Dermis blood vessel endothelial cell (primary cell): ENCODE data around the gene TMEM169. TPM values are rescaled to one million over a fixed set of nuclear protein-coding genes. Genes with fewer than 3 reads are reported as not detected.

ENCODE experiments used
- DNase-seq: peaks from one replicate; pipeline ENCODE4 v3.0.0; 2010
- total RNA-seq: library from RNA; depleted of rRNA; stranded (reverse); fragments of >200 nt; gene quantifications from 2 replicates; pipeline ENCODE4 v1.2.3, GENCODE V29; 2014

The TMEM169 gene, protein sequence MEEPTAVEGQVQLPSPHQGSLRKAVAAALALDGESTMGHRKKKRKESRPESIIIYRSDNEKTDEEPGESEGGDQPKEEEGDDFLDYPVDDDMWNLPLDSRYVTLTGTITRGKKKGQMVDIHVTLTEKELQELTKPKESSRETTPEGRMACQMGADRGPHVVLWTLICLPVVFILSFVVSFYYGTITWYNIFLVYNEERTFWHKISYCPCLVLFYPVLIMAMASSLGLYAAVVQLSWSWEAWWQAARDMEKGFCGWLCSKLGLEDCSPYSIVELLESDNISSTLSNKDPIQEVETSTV
- 0.37 and 0.85 TPM in 2 replicates for total RNA-seq

DNA sequence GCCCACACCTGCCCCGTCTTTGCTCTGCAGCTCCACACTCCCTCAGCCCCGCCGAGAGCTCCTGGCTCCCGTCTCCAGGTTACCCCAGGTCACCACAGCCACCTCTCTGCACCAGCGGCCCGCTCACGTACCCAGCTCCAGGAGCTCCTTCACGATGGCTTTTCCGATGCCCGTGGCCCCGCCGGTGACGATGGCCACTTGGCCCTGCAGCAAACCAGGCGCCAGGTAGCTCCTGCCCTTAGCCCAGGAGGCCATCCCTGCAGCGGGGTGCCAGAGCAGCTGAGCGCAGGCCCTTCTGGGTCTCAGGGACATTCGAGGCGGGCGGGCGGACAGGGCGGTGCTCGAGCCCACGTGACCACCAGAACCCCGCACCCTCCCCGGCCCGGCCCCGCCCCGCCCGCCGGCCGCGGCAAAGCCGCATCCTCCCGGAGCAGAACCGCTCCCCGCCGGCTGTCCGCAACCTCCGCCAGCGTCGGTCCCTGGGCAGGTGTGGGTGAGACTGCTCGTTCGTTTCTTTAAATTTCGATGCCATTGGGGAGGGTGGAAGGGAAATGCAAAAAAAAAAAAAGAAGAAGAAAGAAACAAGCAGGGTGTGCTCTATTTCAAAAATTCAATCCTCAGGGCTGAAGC lies at the start of gene TMEM169, which contains the start of gene PECR:
Gene TMEM169, plus strand, starts transcription at position 433 of the 630 bp plus-strand sequence. CDS start 14,045 bp downstream, outside the sequence.
Gene PECR, minus strand, starts transcription at position 323 of the 630 bp plus-strand sequence. Its CDS starts 68 bp downstream, at position 255.
- peak; percentile 61 for DNase-seq

- DNase-seq, result no peak
These were observed 49.6 kb upstream of the TMEM169 start for GRCh38 chr2:216031960-216032689.

DNA sequence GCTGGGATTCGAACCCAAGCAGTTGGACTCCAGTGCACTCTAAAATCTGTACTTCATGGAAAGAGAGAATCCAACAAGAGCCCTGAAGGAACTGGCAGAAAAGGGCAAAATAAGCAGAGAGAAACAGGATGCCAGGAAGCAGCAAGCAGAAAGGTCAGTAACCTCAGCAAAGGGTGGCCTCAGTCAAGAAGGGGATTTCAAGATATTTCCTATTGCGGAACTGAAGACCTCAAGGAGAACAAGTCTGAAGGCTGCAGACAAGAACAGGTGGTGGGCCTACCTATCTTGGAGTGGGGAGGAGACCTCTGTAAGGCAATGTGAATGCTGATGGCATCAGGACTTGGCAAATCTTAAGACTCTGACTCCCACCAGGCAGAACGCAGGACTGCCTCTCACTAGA lies 48.3 kb upstream of the TMEM169 start:
- DNase-seq, result no peak

DNA sequence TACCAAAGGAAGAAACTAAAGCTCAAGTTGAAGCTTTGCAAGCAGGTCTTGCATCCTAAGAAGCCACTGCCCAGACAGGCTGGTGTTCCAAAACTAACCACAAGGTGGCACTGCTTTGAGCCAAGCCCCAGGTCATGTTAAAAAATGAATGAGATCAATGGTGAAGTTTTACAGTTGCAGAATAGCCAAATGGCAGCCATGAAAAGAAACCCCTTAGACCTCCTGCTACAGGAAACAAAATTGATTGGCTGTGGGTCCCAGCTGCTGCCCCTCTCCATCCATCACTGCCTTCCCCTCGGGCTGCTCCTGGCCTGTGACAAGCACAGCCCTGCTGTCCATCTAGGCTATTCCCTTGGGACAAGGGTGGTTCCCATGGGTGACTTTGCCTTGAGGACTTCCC lies 47.7 kb upstream of the TMEM169 start:
- DNase-seq, result peak; percentile 91

- DNase-seq, result no peak
These were observed 41.8 kb upstream of the TMEM169 start for GRCh38 chr2:216039918-216040317.

DNA sequence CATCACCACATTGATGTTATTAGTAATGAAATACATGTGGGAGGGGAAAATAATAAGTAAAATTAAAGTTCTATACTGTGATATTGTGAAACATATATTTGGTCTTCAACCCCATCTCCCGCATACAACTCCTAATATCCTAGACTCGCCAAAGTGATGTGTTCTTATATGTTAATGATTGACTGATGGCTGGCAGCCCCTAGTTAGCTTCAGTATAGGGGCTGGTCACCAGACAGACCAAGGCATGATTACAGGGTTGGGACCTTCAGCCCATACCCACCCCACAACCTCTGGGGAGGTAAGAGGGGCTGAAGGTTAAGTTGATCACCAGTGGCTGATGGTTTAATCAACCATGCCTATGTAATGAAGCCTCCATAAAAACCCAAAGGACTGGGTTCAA lies 40.3 kb upstream of the TMEM169 start:
- no peak for DNase-seq

DNA sequence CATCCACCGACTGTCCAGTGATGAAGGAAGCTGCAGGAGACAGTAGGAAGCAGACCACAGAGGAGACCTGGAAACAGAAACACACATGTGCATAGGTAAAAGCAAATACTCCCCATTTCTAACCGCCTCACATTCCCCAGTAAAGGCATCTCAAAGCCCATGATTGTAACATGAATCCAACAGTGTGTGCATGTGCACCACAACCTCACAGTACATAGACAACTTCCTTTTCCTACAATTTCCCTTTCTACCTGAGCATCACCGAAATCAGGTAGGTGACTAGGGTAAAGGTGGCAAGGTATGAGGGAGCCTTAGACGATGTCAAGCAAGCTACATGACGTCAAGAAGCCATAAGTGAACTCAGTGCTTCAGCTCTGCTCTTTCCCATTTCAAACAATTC lies 37.8 kb upstream of the TMEM169 start:
- DNase-seq, result no peak

GRCh38 chr2:216044883-216045486 lies 36.7 kb upstream of the TMEM169 start:
- DNase-seq, result no peak

DNA sequence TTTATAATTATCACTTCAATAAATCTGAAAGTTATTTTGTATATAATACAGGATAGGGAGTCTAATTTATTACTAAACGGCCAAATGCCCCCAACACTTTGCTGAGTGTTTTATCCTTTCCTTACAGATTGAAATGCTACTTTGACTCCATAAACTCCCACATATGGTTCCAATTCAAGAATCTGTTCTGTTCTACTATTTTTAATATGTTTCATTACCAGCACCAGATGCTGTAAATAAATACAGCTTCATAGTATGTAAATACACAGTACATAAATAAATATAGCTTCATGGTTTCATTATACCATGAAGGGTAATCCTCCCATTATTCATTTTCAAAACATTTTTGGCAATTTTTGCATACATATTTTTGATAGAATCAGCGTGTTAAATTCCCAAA lies 34.3 kb upstream of the TMEM169 start:
- DNase-seq, result no peak

- DNase-seq, result no peak
These were observed 32.3 kb upstream of the TMEM169 start for GRCh38 chr2:216049452-216049851.

DNA sequence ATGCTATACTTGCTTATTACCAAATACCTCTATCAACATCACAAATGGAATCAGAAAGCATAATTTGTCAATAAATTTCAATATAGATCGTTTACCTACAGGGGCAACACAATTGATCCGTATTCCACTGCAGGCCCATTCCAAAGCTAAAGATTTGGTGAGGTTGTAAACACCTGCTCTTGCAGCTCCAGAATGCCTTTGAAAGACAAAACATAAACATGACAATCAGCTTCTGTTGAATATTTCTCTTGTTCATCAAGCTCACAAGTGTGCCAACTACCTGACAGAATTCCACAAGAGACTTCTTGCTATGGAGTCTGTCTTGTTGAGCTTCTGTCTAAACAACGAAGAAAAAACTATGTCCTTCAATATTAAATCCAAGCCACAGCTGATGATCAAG lies 30.4 kb upstream of the TMEM169 start:
- no peak for DNase-seq

- no peak for DNase-seq
These were observed 29.3 kb upstream of the TMEM169 start for GRCh38 chr2:216052420-216052819.

DNA sequence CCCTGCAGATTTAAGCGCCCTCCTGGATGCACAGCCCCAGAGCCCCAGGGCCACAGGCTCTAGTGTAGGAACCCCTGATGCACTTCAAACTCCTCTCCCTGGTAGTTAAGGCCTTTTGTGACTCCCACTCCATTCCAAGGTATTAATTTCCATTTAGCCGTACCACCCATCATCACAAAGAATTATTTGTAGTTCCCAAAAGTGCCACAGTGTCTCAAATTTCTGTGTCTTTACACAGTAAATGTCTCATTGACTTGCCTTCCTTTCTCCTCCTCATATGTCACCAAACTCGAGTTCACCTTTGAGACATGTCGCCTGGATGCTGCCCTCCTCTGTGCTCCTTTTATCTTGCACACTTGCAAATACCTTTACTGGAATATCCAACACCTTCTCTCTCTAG lies 26.0 kb upstream of the TMEM169 start:
- DNase-seq, result no peak

DNA sequence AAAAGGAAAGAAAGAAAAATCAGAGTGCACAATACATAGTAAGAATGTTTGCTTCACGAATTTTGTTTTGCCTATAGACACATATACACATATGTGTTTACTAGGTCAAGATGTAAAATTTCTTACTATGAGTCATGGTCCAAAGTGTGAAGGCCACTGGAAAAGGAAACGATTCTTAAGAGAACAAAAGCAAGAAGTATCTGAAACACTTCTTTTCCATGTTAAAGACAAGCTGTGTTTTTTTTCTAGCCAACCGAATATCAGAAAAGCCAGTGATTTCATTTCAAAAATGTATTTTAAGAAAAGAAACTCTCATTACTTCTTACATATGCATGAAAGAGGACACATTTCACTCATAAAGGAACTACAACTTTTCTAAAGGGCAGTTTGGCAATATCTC lies 25.0 kb upstream of the TMEM169 start:
- peak; percentile 48 for DNase-seq

DNA sequence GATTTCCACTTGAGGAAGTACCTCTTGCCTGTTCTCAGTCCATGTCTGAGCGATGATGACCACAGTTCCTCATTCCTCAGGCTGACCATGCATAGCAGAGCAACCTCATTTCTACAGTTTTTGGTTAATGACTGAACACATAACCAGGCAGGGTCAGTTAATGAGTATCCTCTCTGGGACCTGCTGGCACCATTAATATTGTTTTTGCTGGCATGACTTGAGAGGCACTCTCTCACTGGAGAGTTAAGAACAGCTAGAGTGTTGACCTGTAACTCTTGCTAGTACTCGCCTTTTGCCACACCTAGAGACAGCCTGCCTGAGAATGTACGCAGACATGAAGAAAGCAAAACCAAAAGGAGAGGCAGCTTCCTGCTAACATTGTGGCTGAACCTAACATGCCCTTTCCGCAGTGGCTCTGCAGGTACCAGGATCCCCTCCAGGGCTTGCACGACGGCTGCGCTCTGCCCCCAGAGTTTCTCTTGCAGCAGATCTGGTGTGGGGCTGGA lies 24.0 kb upstream of the TMEM169 start:
- no peak for DNase-seq

- DNase-seq, result no peak
These were observed 22.4 kb upstream of the TMEM169 start for GRCh38 chr2:216059233-216059834.

- no peak for DNase-seq
These were observed 17.6 kb upstream of the TMEM169 start for GRCh38 chr2:216064014-216064630.

GRCh38 chr2:216064665-216065064 lies 17.1 kb upstream of the TMEM169 start:
- DNase-seq, result no peak

DNA sequence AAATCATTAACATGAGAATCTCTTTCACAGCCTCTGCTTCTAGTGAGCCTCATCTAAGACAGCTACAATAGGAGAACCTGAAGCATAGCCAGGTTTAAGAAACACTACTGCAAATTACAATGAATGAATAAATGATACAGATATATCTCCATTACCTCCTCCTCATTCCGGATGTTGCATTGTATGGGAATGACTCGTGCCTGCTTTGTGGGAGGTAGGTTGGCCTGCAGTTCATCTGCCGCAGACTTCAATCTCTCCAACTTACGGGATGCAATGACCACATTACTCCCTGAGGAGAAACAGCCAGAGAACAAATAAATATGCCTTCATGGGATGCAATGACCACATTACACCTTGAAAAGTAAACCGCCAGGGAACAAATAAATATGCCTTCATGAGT lies 15.5 kb upstream of the TMEM169 start:
- no peak for DNase-seq

DNA sequence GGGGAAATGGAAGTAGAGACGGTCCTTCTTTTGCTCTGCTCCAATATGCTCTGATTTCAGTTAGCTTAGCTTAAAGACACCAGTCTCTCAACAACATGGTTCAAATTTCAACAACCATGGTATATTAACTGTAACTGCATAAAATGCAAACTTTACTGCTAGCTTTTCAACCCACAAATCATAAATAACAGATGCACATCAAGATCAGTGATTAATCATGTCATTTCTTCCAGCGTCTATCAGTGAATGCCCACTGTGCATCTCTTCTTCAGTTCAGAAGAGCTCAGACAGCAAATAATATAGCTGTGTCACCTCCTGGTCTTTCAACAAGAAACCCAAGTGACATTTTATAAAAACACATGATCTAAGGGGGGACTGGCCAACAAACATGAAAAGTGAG lies 12.7 kb upstream of the TMEM169 start:
- DNase-seq, result no peak

DNA sequence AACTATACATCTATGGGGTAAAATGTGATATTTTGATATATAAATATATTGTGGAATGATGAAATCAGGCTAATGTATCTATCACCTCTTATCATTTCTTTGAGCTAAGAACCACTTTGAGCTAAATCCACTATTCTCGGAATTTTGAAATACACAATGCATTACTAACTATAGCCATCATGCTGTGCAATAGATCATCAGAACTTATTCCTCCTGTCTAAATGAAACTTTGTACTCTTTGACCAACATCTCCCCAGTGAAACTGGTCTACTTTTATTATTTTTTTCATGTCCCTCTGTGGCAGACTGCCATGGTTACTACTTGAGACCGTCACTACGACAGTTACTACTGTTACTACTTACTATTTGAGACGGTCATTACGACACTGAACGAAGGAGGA lies 11.5 kb upstream of the TMEM169 start:
- DNase-seq, result no peak
